Erythroblast (primary cell): Measurements from ENCODE around the gene ZNF536.

ENCODE experiments used
- GATA1 ChIP-seq: IDR thresholded peaks from 2 replicates; pipeline ENCODE4 v1.6.1; 2011; ENCODE audit warnings: low read depth, mild to moderate bottlenecking, control low read depth, low read length, moderate library complexity
- POLR2A ChIP-seq: IDR thresholded peaks from 2 replicates; pipeline ENCODE4 v1.6.1; 2011; ENCODE audit warnings: mild to moderate bottlenecking, low read length

DNA sequence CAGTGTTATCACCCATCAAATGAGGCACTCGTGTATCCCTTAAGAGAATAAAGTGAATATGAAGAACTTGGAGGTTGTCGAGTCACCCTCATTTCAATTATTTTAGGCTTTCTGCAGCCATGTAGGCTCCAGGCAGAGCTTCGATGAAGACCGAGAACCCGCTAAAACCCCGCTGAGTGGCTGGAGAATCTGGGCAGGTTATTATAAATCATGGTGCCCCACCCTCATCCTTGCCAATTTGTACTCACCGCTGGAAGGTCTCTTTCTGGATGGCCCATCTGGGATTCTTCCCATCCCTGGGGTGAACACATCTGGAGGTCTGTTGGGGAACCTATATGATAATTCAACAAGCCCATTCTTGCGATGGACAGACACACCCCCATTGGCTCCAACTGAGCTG is 190.8 kb downstream of the ZNF536 start:
- no peak for TF ChIP-seq POLR2A
- no peak for TF ChIP-seq GATA1
